ENCODE data around the gene RNMT.

The RNMT gene

GRCh38 chr18:13813271-13813849, 86.9 kb downstream of the RNMT start:
- peak; percentile 60 for DNase-seq (ENCODE audit: low spot score)
